ENCODE results near the gene DGCR8.

The DGCR8 gene

DNA sequence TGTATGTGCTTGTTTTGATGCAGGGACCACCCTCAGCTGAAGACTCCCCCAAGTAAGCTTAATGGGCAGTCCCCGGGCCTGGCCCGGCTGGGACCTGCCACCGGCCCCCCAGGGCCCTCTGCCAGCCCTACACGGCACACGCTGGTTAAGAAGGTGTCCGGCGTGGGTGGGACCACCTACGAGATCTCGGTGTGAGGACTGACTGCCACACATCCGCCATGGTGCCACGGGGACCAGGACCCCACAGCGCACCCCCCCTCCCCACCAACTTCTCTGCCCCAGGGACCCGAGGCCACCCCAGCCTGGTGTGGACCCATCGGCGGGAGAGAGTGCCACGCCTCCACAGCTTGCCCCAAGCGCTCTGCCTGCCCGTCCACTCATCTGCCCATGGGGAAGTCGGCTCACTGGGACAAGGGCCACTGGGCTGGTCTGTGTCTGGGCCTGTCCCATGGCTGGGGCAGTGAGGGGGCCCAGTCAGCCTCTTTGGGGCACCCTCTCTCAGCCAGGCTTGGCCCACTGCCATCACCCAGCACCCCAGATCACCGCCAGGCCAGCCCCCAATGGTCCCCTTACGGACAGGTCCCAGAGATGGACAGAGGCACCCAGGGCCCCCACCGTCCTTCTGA, 65.3 kb downstream of the DGCR8 start:
- no peak overlapping the region for H3K4me3 ChIP-seq (ENCODE audit: low read depth, low read length)
- DNase-seq (ENCODE audit: low read depth): no peak

DNA sequence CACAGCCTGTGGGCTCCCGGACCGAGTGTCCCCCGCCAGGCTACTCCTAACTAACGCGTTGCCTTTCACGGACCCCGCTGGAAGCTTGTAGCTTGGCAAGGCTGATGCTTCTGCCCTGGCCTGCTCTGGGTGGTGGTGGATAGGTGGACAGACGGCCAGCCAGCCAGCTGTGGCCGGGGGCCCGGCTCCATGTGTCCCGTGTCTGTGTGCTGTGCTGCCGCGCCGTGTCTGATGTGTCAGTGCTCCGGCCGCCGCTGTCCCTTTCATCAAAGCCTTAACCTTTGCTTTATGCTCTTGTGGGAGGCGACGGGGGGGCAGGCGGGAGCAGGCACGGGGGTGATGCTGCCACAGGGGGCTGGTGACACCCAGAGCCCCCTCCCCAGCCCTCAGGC, 65.8 kb downstream of the DGCR8 start:
- no peak overlapping the region for H3K4me3 ChIP-seq (ENCODE audit: low read depth, low read length)
- no peak for DNase-seq (ENCODE audit: low read depth)

DNA sequence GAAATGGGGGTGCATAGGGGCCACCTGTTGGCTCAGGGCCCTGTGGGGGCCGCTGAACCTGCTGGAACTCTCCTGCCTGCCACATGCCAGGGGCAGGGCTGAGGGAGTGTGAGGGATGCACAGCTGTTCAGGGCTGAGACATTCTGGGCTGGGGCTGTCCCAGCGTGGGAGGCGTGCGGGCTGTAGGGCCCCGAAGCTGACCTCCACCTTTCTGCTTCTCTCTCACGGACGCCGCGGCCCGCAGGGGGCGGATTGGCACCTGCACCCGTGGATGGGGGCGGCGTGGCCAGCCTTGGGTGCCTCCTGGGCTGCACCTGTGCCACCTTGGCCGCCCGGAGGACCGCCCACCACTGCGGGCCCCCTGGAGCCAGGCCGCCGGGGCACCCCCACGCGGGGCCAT, 66.7 kb downstream of the DGCR8 start:
- no peak for DNase-seq (ENCODE audit: low read depth)
- no peak overlapping the region for H3K4me3 ChIP-seq (ENCODE audit: low read depth, low read length)

DNA sequence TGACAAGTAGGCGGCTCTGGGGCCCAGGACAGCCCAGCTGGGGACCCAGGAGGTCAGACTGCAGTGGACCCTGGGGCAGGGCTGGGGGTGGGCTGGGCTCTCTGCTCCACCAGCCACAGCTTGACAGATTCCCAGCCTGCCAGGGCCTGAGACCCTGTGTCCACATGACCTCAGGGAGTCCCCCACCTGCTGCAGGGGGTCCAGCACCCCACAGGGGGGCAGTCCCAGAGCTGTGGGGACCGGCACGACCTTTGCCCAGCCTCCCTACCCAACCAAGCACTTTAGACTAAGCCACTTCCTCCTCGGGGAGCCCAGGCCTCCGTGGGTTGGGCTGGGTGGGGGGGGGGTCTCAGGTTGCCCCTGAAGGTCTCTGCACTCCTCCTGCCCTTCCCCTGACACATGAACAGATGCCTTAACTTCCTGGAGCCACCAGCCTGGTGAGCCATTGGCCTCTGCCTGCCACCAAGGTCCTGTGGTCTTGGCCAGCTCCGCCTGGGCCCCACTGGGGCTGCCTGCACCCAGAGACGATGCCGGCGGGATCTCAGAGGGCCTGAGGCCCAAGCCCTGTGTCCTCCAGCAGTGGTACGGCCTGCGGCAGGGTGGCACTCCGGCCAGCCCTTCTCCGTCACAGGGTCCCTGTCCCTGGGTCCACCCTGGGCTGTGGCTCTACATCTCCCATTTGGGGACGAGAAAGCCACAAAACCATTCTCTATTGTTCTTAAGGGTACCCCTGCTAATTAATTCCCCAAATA, 67.4 kb downstream of the DGCR8 start:
- no peak overlapping the region for H3K4me3 ChIP-seq (ENCODE audit: low read depth, low read length)
- DNase-seq (ENCODE audit: low read depth): no peak

DNA sequence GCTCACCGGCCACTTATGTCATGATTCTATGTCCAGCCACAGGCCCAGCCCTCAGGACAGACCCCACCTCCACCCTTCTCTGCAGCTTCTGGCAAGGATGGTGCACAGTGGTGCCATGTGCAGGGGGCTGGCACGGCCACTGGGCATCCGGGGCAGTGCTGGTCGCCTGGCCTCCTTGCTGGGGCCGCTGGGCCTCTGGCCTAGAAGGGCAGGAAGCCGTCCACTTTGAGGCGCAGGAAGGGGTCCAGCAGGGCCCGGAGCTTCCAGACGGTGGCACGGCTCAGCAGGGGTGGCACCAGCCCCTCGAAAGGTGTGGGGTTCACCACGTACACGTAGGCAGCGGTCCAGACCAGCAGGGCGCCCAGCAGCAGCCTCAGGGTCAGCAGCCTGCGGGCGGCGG, 68.4 kb downstream of the DGCR8 start:
- DNase-seq (ENCODE audit: low read depth): no peak
- no peak overlapping the region for H3K4me3 ChIP-seq (ENCODE audit: low read depth, low read length)

DNA sequence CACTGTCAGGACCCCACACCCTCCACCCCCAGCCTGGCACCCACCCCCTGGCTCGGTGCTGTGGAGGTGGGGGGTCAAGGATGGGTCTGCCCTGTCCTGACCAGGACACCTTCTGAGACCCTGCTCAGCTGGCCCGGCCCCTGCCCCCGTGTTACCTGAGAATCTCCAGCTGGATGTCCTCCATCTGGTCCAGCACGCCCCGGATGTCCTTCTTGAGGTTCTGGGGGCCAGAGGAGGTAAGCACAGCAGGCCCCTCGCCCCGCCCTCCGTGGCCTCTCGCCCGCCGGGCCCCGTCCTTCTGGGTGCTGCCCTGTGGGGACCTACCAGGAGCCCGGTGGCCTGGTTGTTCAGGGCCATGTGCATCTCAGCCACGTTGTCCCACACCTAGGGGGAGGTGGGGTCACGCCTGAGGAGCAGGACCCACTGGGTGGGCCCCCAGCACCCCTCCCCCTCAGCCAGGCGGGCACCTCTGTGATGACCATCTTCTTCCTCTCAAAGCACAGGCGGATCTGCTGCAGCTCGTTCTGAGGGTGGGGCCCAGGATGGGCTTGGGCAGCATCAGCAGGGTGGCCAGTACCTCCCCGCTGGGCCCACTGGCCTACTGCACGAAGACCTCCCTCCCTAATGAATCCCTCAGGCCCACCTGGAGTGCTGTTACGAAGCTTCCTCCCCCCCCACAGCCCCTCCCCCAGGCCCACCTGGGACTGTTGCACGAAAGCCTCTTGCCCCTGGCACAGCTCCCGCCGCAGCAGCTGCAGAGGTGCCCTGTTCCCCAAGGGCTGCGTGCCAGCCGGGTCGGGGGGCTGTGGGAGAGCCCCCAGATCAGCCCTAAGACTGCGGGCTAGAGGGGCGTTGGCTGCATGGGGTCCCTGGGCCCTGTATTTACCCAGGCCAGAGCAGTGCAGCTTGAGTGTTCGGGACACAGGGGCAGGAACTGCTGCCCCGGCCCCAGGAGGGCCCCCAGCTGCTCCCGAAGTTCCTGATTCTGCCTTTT, 69.5 kb downstream of the DGCR8 start:
- DNase-seq (ENCODE audit: low read depth): no peak
- H3K4me3 ChIP-seq (ENCODE audit: low read depth, low read length): no peak overlapping the region

DNA sequence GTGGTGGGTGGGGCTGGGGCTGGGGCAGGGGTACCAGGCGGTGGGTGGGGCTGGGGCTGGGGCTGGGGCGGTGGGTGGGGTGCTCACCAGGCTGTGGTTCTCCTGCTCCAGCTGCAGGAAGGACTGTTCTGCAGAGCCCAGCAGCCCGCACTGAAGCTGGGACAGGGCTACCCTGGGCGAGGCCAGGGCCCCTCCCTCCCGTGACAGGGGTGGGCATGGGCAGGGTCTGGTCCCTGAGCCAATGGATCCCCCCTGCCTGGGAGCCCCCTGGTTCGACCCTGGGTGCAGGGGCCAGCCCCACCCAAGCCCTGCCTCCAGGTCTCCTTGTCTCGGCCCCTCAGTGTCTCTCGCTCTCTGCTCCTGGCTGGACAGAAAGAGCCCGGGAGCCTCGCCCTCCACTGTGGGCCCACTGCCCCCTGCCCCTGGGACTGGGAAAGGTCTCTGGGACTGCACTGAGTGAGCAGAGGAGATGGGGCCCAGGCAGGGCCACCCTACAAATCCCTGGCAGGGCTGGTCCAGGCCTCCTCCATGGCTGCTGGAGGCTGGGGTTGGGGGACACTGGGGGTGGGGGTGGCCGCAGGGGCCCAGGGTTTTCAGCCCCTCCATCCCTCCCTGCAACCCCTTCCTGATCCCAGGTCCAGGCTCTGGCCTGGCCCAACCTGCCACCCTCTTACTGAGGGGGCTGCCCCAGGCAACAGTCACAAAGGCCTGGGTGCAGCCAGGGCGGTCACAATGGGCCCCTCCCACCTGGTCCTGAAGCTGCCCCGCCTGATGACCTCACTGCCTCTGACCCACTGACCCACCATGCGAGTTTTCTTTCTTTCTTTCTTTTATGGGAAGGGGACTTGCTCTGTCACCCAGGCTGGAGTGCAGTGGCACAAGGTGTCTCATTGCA, 70.6 kb downstream of the DGCR8 start, which contains the start of gene CCDC188:
CCDC188 (minus strand) TSS at position 675 of the 895 bp plus-strand sequence; CDS start at position 606, 69 bp downstream.
- DNase-seq (ENCODE audit: low read depth): no peak

DNA sequence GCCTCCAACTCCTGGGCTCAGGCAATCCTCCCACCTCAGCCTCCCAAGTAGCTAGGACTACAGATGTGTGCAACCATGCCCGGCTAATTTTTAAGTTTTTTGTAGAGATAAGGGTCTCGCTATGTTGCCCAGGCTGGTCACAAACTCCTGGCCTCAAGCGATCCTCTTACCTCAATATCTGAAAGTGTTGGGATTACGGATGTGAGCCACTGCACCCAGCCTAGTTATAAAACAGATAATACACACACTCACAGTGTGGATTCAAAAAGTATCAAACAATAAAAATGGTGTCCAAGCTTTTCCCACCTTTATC, 71.2 kb downstream of the DGCR8 start:
- DNase-seq (ENCODE audit: low read depth): no peak
- H3K4me3 ChIP-seq (ENCODE audit: low read depth, low read length): no peak overlapping the region

More for the DNA sequence above, 70.6 kb downstream of the DGCR8 start, which contains the start of gene CCDC188:
- no peak within 1 kb of the TSS for H3K4me3 ChIP-seq (ENCODE audit: low read depth, low read length)

DNA sequence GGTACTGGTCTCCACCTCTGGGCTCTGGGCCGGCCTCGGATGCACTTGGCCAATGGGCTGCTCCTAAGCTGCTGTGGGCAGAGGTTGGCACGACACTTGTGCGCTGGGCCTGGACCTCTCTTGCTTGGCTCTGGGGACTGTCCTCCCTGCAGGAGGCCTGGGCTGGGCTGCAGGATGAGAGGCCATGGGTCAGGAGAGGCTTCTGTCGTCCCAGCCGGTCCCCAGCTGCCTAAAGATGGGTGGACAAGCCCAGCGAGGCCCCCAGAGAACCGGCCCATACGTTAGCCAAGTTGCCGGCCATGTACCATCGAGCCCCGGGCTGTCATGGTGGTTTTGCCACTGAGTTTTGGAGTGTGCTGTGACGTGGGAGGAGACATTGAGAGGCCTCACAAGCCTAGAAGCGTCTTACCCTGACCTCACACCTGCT, 72.4 kb downstream of the DGCR8 start:
- H3K4me3 ChIP-seq (ENCODE audit: low read depth, low read length): no peak overlapping the region
- DNase-seq (ENCODE audit: low read depth): no peak

DNA sequence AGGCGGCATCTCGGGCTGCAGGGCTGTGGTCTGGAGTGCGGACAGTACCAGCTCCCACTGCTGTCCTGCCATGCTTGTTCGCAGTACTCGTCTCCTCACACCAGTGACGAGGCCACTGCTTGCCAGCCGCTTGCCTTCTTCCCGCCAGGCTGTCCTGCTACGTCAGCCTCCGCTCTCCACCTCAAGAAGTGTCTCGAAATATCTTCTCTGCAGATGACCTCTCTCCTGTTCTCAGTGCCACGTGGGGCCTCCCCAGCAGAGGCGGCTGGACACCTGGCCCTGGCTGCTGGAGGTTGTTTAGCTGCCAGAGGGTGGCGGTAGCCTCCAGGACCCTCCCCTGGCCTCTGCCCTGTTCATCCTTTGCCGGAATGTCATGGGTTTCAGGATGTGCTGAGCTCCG, 73.9 kb downstream of the DGCR8 start:
- H3K4me3 ChIP-seq (ENCODE audit: low read depth, low read length): no peak overlapping the region
- no peak for DNase-seq (ENCODE audit: low read depth)

DNA sequence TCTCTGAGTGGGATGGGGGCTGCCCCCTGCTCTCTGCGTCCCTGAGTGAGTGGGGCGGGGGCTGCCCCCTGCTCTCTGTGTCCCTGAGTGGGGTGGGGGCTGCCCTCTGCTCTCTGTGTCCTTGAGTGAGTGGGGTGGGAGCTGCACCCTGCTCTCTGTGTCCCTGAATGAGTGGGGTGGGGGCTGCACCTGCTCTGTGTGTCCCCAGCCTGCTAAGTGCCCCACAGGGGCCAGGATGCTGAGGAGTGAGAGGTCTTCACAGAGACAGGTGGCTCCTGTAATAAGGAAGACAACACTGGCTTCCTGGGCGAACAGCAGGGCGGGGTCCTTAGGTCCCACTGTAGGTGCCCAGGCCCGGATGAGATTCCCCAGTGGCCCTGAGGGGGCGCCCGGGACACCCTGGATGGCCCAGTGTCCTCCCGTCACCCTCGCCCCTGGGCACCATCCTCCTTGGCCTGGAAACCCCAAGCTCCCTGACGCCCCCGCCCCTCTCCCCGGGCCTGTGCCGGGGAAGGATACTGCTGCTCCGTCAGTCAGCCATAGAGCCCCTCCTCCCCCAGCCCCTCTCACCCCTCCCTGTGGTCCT, 74.7 kb downstream of the DGCR8 start:
- peak overlapping the region; percentile 45 for H3K4me3 ChIP-seq (ENCODE audit: low read depth, low read length)
- no peak for DNase-seq (ENCODE audit: low read depth)

DNA sequence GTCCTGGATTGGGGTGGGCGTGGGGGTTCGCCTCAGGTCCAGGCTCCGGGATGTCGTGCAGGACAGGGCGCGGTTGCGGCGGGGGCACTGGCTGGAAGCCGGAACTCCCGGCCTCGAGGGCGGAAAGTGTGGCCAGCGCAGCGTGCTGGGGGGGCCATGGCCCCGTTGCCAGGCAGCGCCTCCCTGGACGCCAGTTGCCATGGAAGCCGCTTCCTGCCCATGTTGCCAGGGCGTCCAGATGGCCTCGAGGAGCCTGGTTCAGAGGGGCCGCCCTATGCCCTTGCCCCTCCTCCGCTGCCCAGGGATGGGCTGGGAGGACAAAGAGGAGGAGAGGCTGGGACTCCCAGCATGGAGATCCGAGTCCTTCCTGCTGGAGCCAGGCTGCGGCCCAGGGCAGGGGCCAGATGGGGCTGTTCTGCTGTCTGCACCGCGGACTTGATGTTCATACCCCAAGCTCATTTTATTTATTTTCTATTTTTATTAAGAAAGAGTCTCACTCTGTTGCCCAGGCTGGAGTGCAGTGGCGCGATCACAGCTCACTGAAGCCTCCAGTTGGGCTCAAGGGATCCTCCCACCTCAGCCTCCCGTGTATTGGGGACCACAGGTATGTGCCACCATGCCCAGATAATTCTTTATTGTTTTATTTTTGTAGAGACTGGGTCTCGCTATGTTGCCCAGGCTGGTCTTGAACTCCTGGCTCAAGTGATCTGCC, 75.4 kb downstream of the DGCR8 start:
- peak overlapping the region; percentile 45 for H3K4me3 ChIP-seq (ENCODE audit: low read depth, low read length)
- no peak for DNase-seq (ENCODE audit: low read depth)

DNA sequence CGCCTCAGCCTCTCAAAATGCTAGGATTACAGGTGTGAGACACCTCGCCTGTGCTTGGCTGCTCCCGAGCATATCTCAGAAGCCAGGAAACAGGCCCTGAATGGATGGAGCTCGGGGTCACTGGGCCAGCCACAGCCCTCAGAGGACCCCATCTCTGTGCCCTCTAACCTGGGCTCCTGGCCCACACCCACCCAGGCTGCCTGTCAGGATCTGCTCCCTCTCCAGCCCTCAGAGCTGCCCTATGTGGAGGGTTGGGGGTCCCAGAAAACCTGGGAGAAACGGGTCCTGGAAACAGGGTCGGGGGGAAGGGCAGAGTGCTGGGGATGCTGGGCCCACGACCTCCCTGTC, 76.0 kb downstream of the DGCR8 start:
- H3K4me3 ChIP-seq (ENCODE audit: low read depth, low read length): no peak overlapping the region
- no peak for DNase-seq (ENCODE audit: low read depth)

DNA sequence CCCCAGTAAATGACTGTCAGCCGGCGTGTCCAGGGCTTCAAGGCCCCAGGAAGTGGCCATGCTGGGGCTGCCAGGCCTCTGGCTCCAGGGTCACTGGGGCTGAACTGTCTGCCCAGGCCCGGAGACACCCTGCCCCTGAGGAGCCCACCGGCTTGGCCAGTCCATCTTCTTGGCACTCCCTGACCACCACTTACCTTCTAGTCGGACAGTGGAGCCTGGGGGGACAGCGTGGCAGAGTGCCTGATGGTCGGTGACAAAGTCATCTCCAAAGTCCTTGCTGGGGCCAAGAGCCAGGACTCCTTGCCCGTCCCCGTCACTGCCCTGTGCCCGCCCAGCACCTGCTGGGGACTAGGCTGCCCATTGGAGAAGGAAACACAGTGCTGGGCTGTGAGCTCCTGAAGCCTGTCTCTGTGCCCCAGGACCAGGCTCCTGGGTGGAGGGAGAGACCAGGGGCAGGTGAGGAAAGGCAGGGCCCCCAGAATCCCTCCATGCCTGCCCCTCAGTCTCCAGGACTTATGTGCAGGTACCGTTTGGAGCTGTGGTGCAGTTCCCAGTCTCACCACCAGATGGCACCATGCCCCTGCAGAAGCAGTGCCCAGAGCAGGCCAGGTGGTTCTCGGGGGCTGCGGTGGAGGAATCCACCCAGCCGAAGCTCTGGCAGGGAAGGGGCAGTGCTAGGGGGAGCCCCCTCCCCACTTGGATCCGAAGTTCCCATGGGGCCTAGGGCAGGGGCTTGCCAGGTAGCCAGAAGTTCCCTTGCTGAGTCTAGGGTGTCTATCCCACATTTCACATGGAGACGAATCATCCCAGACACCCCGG, 76.8 kb downstream of the DGCR8 start:
- peak; percentile 16 for DNase-seq (ENCODE audit: low read depth)
- H3K4me3 ChIP-seq (ENCODE audit: low read depth, low read length): no peak overlapping the region

DNA sequence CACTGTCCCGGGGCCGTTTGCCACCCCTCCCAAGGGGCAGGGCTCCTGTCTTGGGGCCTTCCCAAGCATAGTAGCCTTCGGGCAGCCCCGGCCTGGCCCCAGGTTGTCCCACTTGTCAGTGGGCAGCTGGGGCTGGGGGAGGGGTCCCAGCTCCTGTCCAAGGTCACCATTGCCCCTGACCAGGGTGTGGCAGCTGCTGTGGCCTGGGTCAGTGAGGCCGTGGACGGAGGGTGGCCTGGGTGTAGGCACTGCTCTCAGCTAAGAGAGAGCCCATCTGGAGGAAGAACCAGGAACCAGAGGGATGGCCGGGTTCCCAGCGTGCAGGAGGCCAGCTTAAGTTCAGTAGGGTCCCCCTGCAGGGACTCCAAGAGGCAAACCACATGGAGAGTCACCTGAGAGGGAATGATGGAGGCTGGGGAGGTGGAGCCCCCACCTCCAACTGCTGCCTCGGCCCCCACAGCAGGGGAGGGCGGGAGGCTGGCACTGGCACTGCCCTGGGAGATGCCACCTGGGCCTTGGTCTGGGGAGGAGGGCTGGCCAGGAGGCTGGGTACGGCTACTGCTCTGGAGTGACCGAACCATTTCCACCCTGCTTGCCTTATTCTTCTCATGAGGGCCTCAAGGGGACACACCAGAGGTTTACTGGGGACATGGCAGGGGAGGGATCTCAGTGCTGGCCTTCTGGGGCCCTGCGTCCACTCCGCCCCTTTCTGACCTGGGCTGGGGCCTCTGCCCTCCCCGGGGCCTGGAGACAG, 77.6 kb downstream of the DGCR8 start:
- H3K4me3 ChIP-seq (ENCODE audit: low read depth, low read length): no peak overlapping the region
- no peak for DNase-seq (ENCODE audit: low read depth)

DNA sequence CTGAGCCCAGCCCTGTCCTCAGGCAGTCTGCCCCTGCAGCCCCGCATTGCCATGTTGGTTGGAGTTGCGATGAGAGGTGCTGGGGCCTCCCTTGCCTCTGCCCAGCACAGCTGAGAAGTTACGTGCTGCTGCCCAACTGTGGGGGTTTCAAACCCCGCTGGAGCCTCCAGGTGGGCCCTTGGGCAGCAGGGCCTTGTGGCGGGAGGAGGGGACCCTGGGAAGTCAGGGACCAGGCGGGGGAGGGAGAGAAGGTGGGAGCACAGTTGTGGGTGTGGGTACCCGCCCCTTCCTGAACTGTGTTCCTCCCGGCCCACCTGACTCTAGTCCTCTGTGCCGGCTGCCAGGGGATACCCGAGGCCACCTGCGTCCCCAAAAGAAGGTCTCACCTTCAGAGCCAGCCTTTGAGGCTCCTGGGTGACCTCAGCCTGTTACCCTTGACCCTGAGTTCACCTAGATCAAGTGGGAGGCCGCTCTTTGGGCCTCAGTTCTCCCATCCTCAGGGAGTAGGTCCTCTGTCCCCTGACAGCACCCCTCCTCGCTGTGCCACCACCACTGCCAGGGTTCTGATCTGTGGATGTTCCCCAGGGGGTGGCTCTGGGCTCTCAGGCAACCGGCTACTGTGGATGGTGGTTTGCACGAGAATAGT, 78.5 kb downstream of the DGCR8 start:
- H3K4me3 ChIP-seq (ENCODE audit: low read depth, low read length): no peak overlapping the region

More for the DNA sequence above, 78.5 kb downstream of the DGCR8 start:
- no peak for DNase-seq (ENCODE audit: low read depth)
